ENCODE measurements around the gene PIGH.

PIGH gene

GRCh38 chr14:67569651-67570290, 30.3 kb downstream of the PIGH start:
- no peak for DNase-seq
- no peaks in the 10 kb centered on the region for H3K36me3 ChIP-seq (ENCODE audit: control insufficient read depth, insufficient read depth, low read length)
- H3K27me3 ChIP-seq (replicated peaks; ENCODE audit: control insufficient read depth, insufficient read depth, low read length, poor library complexity, severe bottlenecking), result no peaks in the 10 kb centered on the region
- H3K9me3 ChIP-seq (ENCODE audit: control insufficient read depth, low read length), result no peaks in the 10 kb centered on the region
- H3K27ac ChIP-seq (ENCODE audit: insufficient read depth, low read length, poor library complexity, severe bottlenecking), result no peak overlapping the region
- H3K4me3 ChIP-seq (ENCODE audit: insufficient read depth, low read depth, low read length, poor library complexity, severe bottlenecking), result no peak overlapping the region
- no peaks in the 10 kb centered on the region for H3K4me1 ChIP-seq (ENCODE audit: control insufficient read depth, insufficient read depth, low read length, poor library complexity, severe bottlenecking)

DNA sequence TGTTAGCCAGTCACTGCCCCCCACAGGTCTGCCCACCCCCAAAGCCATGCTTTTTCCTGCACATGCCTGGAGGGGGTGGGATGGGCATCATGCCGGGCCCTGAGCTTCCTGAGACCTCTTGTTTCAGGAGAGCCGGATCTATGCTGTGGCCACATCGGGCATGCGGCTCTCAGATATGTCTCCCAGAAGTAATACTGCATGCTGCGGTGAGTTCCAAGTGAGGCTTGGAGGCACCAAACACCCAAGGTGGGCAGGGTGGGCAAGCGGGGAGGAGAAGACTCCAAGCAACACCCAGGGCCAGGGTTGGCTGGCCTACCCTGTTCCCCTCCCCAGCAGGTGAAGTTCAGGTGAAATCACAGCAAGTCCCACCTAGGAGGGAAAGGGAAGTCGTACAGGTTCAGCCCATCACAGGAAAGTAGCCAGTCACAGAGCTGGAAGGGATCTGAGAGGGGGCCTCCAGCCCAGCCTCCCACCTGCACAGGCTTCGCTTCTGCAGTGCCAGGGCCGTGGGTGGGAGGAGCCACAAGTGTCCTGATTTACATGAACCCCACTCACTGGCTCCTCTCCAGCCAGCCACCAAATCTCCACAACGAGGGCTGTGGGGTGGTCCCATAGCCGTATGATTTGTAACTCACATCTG, 30.9 kb downstream of the PIGH start:
- Histone ChIP-seq H3K4me1 (ENCODE audit: control insufficient read depth, insufficient read depth, low read length, poor library complexity, severe bottlenecking) (no peaks in the 10 kb centered on the region), H3K9me3 (ENCODE audit: control insufficient read depth, low read length) (no peaks in the 10 kb centered on the region), H3K27me3 (replicated peaks; ENCODE audit: control insufficient read depth, insufficient read depth, low read length, poor library complexity, severe bottlenecking) (no peaks in the 10 kb centered on the region), H3K36me3 (ENCODE audit: control insufficient read depth, insufficient read depth, low read length) (no peaks in the 10 kb centered on the region), H3K27ac (ENCODE audit: insufficient read depth, low read length, poor library complexity, severe bottlenecking) (no peak overlapping the region), H3K4me3 (ENCODE audit: insufficient read depth, low read depth, low read length, poor library complexity, severe bottlenecking) (no peak overlapping the region)
- DNase-seq, result no peak

- Histone ChIP-seq H3K27me3 (replicated peaks; ENCODE audit: control insufficient read depth, insufficient read depth, low read length, poor library complexity, severe bottlenecking) (no peaks in the 10 kb centered on the region), H3K27ac (ENCODE audit: insufficient read depth, low read length, poor library complexity, severe bottlenecking) (no peak overlapping the region), H3K36me3 (ENCODE audit: control insufficient read depth, insufficient read depth, low read length) (no peaks in the 10 kb centered on the region), H3K9me3 (ENCODE audit: control insufficient read depth, low read length) (no peaks in the 10 kb centered on the region), H3K4me1 (ENCODE audit: control insufficient read depth, insufficient read depth, low read length, poor library complexity, severe bottlenecking) (no peaks in the 10 kb centered on the region), H3K4me3 (ENCODE audit: insufficient read depth, low read depth, low read length, poor library complexity, severe bottlenecking) (no peak overlapping the region)
- no peak for DNase-seq
Observed at GRCh38 chr14:67567654-67568053, 32.4 kb downstream of the PIGH start.

- no peak overlapping the region for H3K4me3 ChIP-seq (ENCODE audit: insufficient read depth, low read depth, low read length, poor library complexity, severe bottlenecking)
- no peaks in the 10 kb centered on the region for H3K36me3 ChIP-seq (ENCODE audit: control insufficient read depth, insufficient read depth, low read length)
- no peak overlapping the region for H3K27ac ChIP-seq (ENCODE audit: insufficient read depth, low read length, poor library complexity, severe bottlenecking)
- no peaks in the 10 kb centered on the region for H3K27me3 ChIP-seq (replicated peaks; ENCODE audit: control insufficient read depth, insufficient read depth, low read length, poor library complexity, severe bottlenecking)
- DNase-seq, result no peak
- H3K4me1 ChIP-seq (ENCODE audit: control insufficient read depth, insufficient read depth, low read length, poor library complexity, severe bottlenecking), result no peaks in the 10 kb centered on the region
- H3K9me3 ChIP-seq (ENCODE audit: control insufficient read depth, low read length), result no peaks in the 10 kb centered on the region
Observed at GRCh38 chr14:67566908-67567307, 33.2 kb downstream of the PIGH start.

- no peak overlapping the region for H3K4me3 ChIP-seq (ENCODE audit: insufficient read depth, low read depth, low read length, poor library complexity, severe bottlenecking)
- no peak overlapping the region for H3K27ac ChIP-seq (ENCODE audit: insufficient read depth, low read length, poor library complexity, severe bottlenecking)
- no peaks in the 10 kb centered on the region for H3K9me3 ChIP-seq (ENCODE audit: control insufficient read depth, low read length)
- H3K27me3 ChIP-seq (replicated peaks; ENCODE audit: control insufficient read depth, insufficient read depth, low read length, poor library complexity, severe bottlenecking), result no peaks in the 10 kb centered on the region
- H3K4me1 ChIP-seq (ENCODE audit: control insufficient read depth, insufficient read depth, low read length, poor library complexity, severe bottlenecking), result no peaks in the 10 kb centered on the region
- no peak for DNase-seq
- no peaks in the 10 kb centered on the region for H3K36me3 ChIP-seq (ENCODE audit: control insufficient read depth, insufficient read depth, low read length)
Observed at GRCh38 chr14:67564236-67564635, 35.8 kb downstream of the PIGH start.

- no peak for DNase-seq
- Histone ChIP-seq H3K27me3 (replicated peaks; ENCODE audit: control insufficient read depth, insufficient read depth, low read length, poor library complexity, severe bottlenecking) (no peaks in the 10 kb centered on the region), H3K4me1 (ENCODE audit: control insufficient read depth, insufficient read depth, low read length, poor library complexity, severe bottlenecking) (no peaks in the 10 kb centered on the region), H3K9me3 (ENCODE audit: control insufficient read depth, low read length) (no peaks in the 10 kb centered on the region), H3K27ac (ENCODE audit: insufficient read depth, low read length, poor library complexity, severe bottlenecking) (no peak overlapping the region), H3K36me3 (ENCODE audit: control insufficient read depth, insufficient read depth, low read length) (no peaks in the 10 kb centered on the region), H3K4me3 (ENCODE audit: insufficient read depth, low read depth, low read length, poor library complexity, severe bottlenecking) (no peak overlapping the region)
Observed at GRCh38 chr14:67562776-67563150, 37.3 kb downstream of the PIGH start.

GRCh38 chr14:67562025-67562775, 37.9 kb downstream of the PIGH start:
- Histone ChIP-seq H3K4me1 (ENCODE audit: control insufficient read depth, insufficient read depth, low read length, poor library complexity, severe bottlenecking) (no peaks in the 10 kb centered on the region), H3K4me3 (ENCODE audit: insufficient read depth, low read depth, low read length, poor library complexity, severe bottlenecking) (no peak overlapping the region), H3K9me3 (ENCODE audit: control insufficient read depth, low read length) (no peaks in the 10 kb centered on the region), H3K27ac (ENCODE audit: insufficient read depth, low read length, poor library complexity, severe bottlenecking) (no peak overlapping the region), H3K27me3 (replicated peaks; ENCODE audit: control insufficient read depth, insufficient read depth, low read length, poor library complexity, severe bottlenecking) (no peaks in the 10 kb centered on the region), H3K36me3 (ENCODE audit: control insufficient read depth, insufficient read depth, low read length) (no peaks in the 10 kb centered on the region)
- no peak for DNase-seq

GRCh38 chr14:67559639-67560038, 40.4 kb downstream of the PIGH start:
- Histone ChIP-seq H3K4me3 (ENCODE audit: insufficient read depth, low read depth, low read length, poor library complexity, severe bottlenecking) (no peak overlapping the region), H3K9me3 (ENCODE audit: control insufficient read depth, low read length) (no peaks in the 10 kb centered on the region), H3K36me3 (ENCODE audit: control insufficient read depth, insufficient read depth, low read length) (no peaks in the 10 kb centered on the region), H3K27me3 (replicated peaks; ENCODE audit: control insufficient read depth, insufficient read depth, low read length, poor library complexity, severe bottlenecking) (no peaks in the 10 kb centered on the region), H3K4me1 (ENCODE audit: control insufficient read depth, insufficient read depth, low read length, poor library complexity, severe bottlenecking) (no peaks in the 10 kb centered on the region), H3K27ac (ENCODE audit: insufficient read depth, low read length, poor library complexity, severe bottlenecking) (no peak overlapping the region)
- DNase-seq, result no peak

DNA sequence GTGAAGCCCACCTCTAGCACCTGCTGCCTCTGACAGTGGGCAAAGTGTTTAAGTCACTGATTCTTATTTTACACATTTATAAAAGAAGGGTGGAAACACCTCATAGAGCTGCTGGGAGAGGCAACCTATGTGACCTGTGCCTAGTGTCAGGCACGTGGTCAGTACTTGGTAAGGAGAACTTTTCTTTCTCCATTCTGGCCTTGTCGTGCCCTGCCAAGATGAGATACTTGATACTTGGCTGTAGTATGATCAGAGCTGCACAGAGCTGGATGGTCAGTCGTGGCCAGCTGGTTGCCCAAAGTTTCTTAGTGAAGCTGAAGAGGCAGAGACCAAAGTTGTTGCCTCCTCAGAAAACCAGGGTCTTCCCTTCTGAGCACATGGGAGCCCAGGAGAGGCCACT, 42.4 kb downstream of the PIGH start:
- Histone ChIP-seq H3K4me1 (ENCODE audit: control insufficient read depth, insufficient read depth, low read length, poor library complexity, severe bottlenecking) (no peaks in the 10 kb centered on the region), H3K27me3 (replicated peaks; ENCODE audit: control insufficient read depth, insufficient read depth, low read length, poor library complexity, severe bottlenecking) (no peaks in the 10 kb centered on the region), H3K36me3 (ENCODE audit: control insufficient read depth, insufficient read depth, low read length) (no peaks in the 10 kb centered on the region), H3K4me3 (ENCODE audit: insufficient read depth, low read depth, low read length, poor library complexity, severe bottlenecking) (no peak overlapping the region), H3K27ac (ENCODE audit: insufficient read depth, low read length, poor library complexity, severe bottlenecking) (no peak overlapping the region), H3K9me3 (ENCODE audit: control insufficient read depth, low read length) (no peaks in the 10 kb centered on the region)
- DNase-seq, result no peak

DNA sequence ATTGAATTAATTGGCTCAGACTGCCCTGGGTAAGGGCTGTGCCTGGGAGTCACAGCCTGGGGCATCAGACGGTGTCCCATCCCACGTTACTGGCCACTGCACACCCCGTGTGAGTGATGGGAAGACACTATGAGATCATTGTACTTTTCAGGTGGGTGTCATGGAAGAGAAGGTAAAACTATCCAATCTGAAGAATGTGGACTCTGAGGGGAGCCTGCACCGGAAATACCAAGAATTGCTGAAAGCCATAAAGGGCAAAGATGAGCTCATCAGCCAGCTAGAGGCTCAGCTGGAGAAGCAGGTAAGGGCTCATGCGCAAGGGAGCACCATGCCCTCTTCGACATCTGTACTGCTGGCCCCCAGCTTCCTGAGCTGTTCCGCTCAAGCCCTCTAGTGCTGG, 43.0 kb downstream of the PIGH start:
- Histone ChIP-seq H3K36me3 (ENCODE audit: control insufficient read depth, insufficient read depth, low read length) (no peaks in the 10 kb centered on the region), H3K4me1 (ENCODE audit: control insufficient read depth, insufficient read depth, low read length, poor library complexity, severe bottlenecking) (no peaks in the 10 kb centered on the region), H3K9me3 (ENCODE audit: control insufficient read depth, low read length) (no peaks in the 10 kb centered on the region), H3K4me3 (ENCODE audit: insufficient read depth, low read depth, low read length, poor library complexity, severe bottlenecking) (no peak overlapping the region), H3K27me3 (replicated peaks; ENCODE audit: control insufficient read depth, insufficient read depth, low read length, poor library complexity, severe bottlenecking) (no peaks in the 10 kb centered on the region), H3K27ac (ENCODE audit: insufficient read depth, low read length, poor library complexity, severe bottlenecking) (no peak overlapping the region)
- no peak for DNase-seq
